ENCODE results near the gene NHLH2.

Gene NHLH2

GRCh38 chr1:115854005-115854404 lies 13.1 kb upstream of the NHLH2 start:
- Mint-ChIP-seq H3K27ac (no peak overlapping the region), H3K4me3 (no peak overlapping the region)

GRCh38 chr1:115850937-115851336 lies 10.0 kb upstream of the NHLH2 start:
- DNase-seq, result no peak

More at GRCh38 chr1:115854005-115854404, 13.1 kb upstream of the NHLH2 start:
- H3K9me3 Mint-ChIP-seq, result peaks cover 10 to 11% of the 10 kb centered on the region in 2 donors
- peaks cover 11 to 20% of the 10 kb centered on the region in 2 donors for H3K27me3 Mint-ChIP-seq
- H3K36me3 Mint-ChIP-seq, result no peaks in the 10 kb centered on the region
- H3K4me1 Mint-ChIP-seq, result no peaks in the 10 kb centered on the region
- no peak for DNase-seq
- ATAC-seq (replicated peaks), result no peak

GRCh38 chr1:115847787-115848186 lies 6.9 kb upstream of the NHLH2 start:
- Mint-ChIP-seq H3K4me1 (no peaks in the 10 kb centered on the region), H3K27me3 (peaks cover 13 to 21% of the 10 kb centered on the region in 2 donors), H3K9me3 (peaks cover 13 to 17% of the 10 kb centered on the region in 2 donors), H3K4me3 (no peak overlapping the region), H3K27ac (no peak overlapping the region), H3K36me3 (no peaks in the 10 kb centered on the region)
- ATAC-seq (replicated peaks) (no peak), DNase-seq (no peak)

More at GRCh38 chr1:115850937-115851336, 10.0 kb upstream of the NHLH2 start:
- Mint-ChIP-seq H3K27ac (no peak overlapping the region), H3K9me3 (peaks cover 10 to 13% of the 10 kb centered on the region in 2 donors), H3K27me3 (peaks cover 9 to 11% of the 10 kb centered on the region in 2 donors), H3K4me1 (no peaks in the 10 kb centered on the region), H3K4me3 (no peak overlapping the region), H3K36me3 (no peaks in the 10 kb centered on the region)
- ATAC-seq (replicated peaks), result no peak

- peaks cover 35 to 56% of the 10 kb centered on the region in 2 donors for H3K27me3 Mint-ChIP-seq
- ATAC-seq (replicated peaks), result no peak
- no peak for DNase-seq
- no peaks in the 10 kb centered on the region for H3K36me3 Mint-ChIP-seq
- H3K4me3 Mint-ChIP-seq, result no peak overlapping the region
- H3K27ac Mint-ChIP-seq, result no peak overlapping the region
- peaks cover 4 to 7% of the 10 kb centered on the region in 2 donors for H3K9me3 Mint-ChIP-seq
- peaks cover 4 to 7% of the 10 kb centered on the region in 2 donors for H3K4me1 Mint-ChIP-seq
Observed at GRCh38 chr1:115842948-115843347, 2.0 kb upstream of the NHLH2 start.

GRCh38 chr1:115839679-115840237 lies 1.2 kb downstream of the NHLH2 start:
- peak overlapping the region; percentile 52 to 76 for H3K4me3 Mint-ChIP-seq
- no peaks in the 10 kb centered on the region for H3K36me3 Mint-ChIP-seq
- ATAC-seq (replicated peaks) (no peak), DNase-seq (no peak)
- H3K27ac Mint-ChIP-seq, result no peak overlapping the region
- H3K27me3 Mint-ChIP-seq, result peaks cover 45 to 61% of the 10 kb centered on the region in 2 donors
- peaks cover 3 to 7% of the 10 kb centered on the region in 2 donors for H3K9me3 Mint-ChIP-seq
- H3K4me1 Mint-ChIP-seq, result peaks cover 4 to 7% of the 10 kb centered on the region in 2 donors

GRCh38 chr1:115839029-115839678 lies 1.8 kb downstream of the NHLH2 start:
- peak overlapping the region; percentile 75 to 76 for H3K4me3 Mint-ChIP-seq
- no peaks in the 10 kb centered on the region for H3K36me3 Mint-ChIP-seq
- peak overlapping the region; percentile 90 for H3K27ac Mint-ChIP-seq
- H3K9me3 Mint-ChIP-seq, result peaks cover 2 to 3% of the 10 kb centered on the region in 2 donors
- ATAC-seq (replicated peaks), result no peak
- H3K27me3 Mint-ChIP-seq, result peaks cover 46 to 67% of the 10 kb centered on the region in 2 donors
- H3K4me1 Mint-ChIP-seq, result peaks cover 4 to 7% of the 10 kb centered on the region in 2 donors
- DNase-seq, result no peak

GRCh38 chr1:115838431-115839028 lies 2.4 kb downstream of the NHLH2 start:
- peaks cover 50 to 73% of the 10 kb centered on the region in 2 donors for H3K27me3 Mint-ChIP-seq
- no peaks in the 10 kb centered on the region for H3K36me3 Mint-ChIP-seq
- H3K27ac Mint-ChIP-seq, result peak overlapping the region; percentile 90
- peaks cover 4 to 7% of the 10 kb centered on the region in 2 donors for H3K4me1 Mint-ChIP-seq
- no peaks in the 10 kb centered on the region for H3K9me3 Mint-ChIP-seq
- no peak for DNase-seq
- H3K4me3 Mint-ChIP-seq, result peak overlapping the region; percentile 75 to 76
- ATAC-seq (replicated peaks), result no peak

- Mint-ChIP-seq H3K9me3 (no peaks in the 10 kb centered on the region), H3K27ac (no peak overlapping the region), H3K4me3 (peak overlapping the region in 1 of 2 donors; percentile 29), H3K4me1 (peaks cover 4 to 7% of the 10 kb centered on the region in 2 donors), H3K27me3 (peaks cover 48 to 72% of the 10 kb centered on the region in 2 donors), H3K36me3 (no peaks in the 10 kb centered on the region)
- ATAC-seq (replicated peaks) (no peak), DNase-seq (no peak)
Observed at GRCh38 chr1:115837740-115838421, 3.0 kb downstream of the NHLH2 start.

- Mint-ChIP-seq H3K27ac (no peak overlapping the region), H3K4me3 (no peak overlapping the region), H3K4me1 (peaks cover 4 to 7% of the 10 kb centered on the region in 2 donors), H3K27me3 (peaks cover 50 to 69% of the 10 kb centered on the region in 2 donors), H3K36me3 (no peaks in the 10 kb centered on the region), H3K9me3 (no peaks in the 10 kb centered on the region)
- DNase-seq, result no peak
- no peak for ATAC-seq (replicated peaks)
Observed at GRCh38 chr1:115837341-115837739, 3.6 kb downstream of the NHLH2 start.

GRCh38 chr1:115833856-115834255 lies 7.1 kb downstream of the NHLH2 start:
- DNase-seq, result no peak
- Mint-ChIP-seq H3K9me3 (no peaks in the 10 kb centered on the region), H3K4me3 (no peak overlapping the region), H3K27me3 (peaks cover 37 to 66% of the 10 kb centered on the region in 2 donors), H3K4me1 (peaks cover 1 to 3% of the 10 kb centered on the region in 2 donors), H3K27ac (no peak overlapping the region), H3K36me3 (no peaks in the 10 kb centered on the region)
- ATAC-seq (replicated peaks), result no peak

- H3K4me1 Mint-ChIP-seq, result peaks cover 4 to 7% of the 10 kb centered on the region in 2 donors
- ATAC-seq (replicated peaks), result no peak
- H3K9me3 Mint-ChIP-seq, result no peaks in the 10 kb centered on the region
- no peak for DNase-seq
- no peak overlapping the region for H3K27ac Mint-ChIP-seq
- H3K4me3 Mint-ChIP-seq, result no peak overlapping the region
- H3K27me3 Mint-ChIP-seq, result peaks cover 45 to 66% of the 10 kb centered on the region in 2 donors
- no peaks in the 10 kb centered on the region for H3K36me3 Mint-ChIP-seq
Observed at GRCh38 chr1:115832651-115833050, 8.3 kb downstream of the NHLH2 start.

- no peaks in the 10 kb centered on the region for H3K36me3 Mint-ChIP-seq
- no peak overlapping the region for H3K4me3 Mint-ChIP-seq
- no peak for DNase-seq
- H3K9me3 Mint-ChIP-seq, result no peaks in the 10 kb centered on the region
- no peak overlapping the region for H3K27ac Mint-ChIP-seq
- no peak for ATAC-seq (replicated peaks)
- H3K4me1 Mint-ChIP-seq, result peaks cover 4 to 7% of the 10 kb centered on the region in 2 donors
- H3K27me3 Mint-ChIP-seq, result peaks cover 49 to 75% of the 10 kb centered on the region in 2 donors
Observed at GRCh38 chr1:115830963-115831362, 10.0 kb downstream of the NHLH2 start.

GRCh38 chr1:115829947-115830346 lies 11.0 kb downstream of the NHLH2 start:
- Mint-ChIP-seq H3K27me3 (peaks cover 46 to 74% of the 10 kb centered on the region in 2 donors), H3K36me3 (no peaks in the 10 kb centered on the region), H3K4me1 (peaks cover 4 to 7% of the 10 kb centered on the region in 2 donors), H3K4me3 (no peak overlapping the region), H3K27ac (no peak overlapping the region), H3K9me3 (no peaks in the 10 kb centered on the region)
- DNase-seq, result no peak
- ATAC-seq (replicated peaks), result no peak

- no peak for DNase-seq
Observed at GRCh38 chr1:115829023-115829674, 11.8 kb downstream of the NHLH2 start.

More at GRCh38 chr1:115829023-115829674, 11.8 kb downstream of the NHLH2 start:
- no peaks in the 10 kb centered on the region for H3K9me3 Mint-ChIP-seq
- H3K4me1 Mint-ChIP-seq, result peaks cover 4 to 7% of the 10 kb centered on the region in 2 donors
- peak overlapping the region; percentile 63 to 70 for H3K4me3 Mint-ChIP-seq
- no peaks in the 10 kb centered on the region for H3K36me3 Mint-ChIP-seq
- peaks cover 43 to 66% of the 10 kb centered on the region in 2 donors for H3K27me3 Mint-ChIP-seq
- ATAC-seq (replicated peaks), result no peak
- no peak overlapping the region for H3K27ac Mint-ChIP-seq

Measured in stimulated activated naive B cell treated with anti-CD40 and anti-IgM and Interleukin-4, amounts not matched to agents 10 μg/mL and 1 μg/mL and 100 μg/mL, for 72 hours (primary cell).